ENCODE results near the gene OSBPL10.

DNA sequence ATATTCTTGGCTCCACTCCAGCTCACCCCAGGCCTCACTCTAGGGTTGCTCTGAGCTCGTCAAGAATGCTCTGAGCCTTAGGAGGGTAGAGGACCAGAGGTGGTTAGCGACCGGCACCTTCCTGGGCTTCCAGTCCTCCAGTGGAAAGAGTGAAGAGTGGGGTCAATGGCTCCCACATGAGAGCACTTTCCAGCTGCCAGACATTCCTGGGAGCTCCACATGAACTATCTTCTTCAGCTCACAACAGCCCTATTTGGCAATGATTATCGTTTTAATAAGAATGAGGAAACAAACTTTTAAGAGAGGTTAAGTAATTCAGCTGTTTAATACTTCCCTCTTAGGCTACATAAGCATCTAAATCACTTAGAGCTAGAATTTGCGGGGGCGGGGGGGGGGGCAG, 309.1 kb downstream of the OSBPL10 start:
- TF ChIP-seq, protein P1, sequence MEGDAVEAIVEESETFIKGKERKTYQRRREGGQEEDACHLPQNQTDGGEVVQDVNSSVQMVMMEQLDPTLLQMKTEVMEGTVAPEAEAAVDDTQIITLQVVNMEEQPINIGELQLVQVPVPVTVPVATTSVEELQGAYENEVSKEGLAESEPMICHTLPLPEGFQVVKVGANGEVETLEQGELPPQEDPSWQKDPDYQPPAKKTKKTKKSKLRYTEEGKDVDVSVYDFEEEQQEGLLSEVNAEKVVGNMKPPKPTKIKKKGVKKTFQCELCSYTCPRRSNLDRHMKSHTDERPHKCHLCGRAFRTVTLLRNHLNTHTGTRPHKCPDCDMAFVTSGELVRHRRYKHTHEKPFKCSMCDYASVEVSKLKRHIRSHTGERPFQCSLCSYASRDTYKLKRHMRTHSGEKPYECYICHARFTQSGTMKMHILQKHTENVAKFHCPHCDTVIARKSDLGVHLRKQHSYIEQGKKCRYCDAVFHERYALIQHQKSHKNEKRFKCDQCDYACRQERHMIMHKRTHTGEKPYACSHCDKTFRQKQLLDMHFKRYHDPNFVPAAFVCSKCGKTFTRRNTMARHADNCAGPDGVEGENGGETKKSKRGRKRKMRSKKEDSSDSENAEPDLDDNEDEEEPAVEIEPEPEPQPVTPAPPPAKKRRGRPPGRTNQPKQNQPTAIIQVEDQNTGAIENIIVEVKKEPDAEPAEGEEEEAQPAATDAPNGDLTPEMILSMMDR (IDR thresholded peaks at IDR 0.05), result no peak
- TF ChIP-seq EZH2 (IDR thresholded peaks at IDR 0.05) (no peak), EZH2phosphoT487 (IDR thresholded peaks at IDR 0.05) (no peak)

All from neural progenitor cell (in vitro differentiated cells).